Breast epithelium (tissue), 3 donors: ENCODE measurements around the gene PARVB.

Experiments
- POLR2A ChIP-seq: fragments of 450-650 bp; IDR thresholded peaks from one replicate; pipeline ENCODE4 v1.6.1; 2016; ENCODE audit warnings: antibody characterized with exemption, mild to moderate bottlenecking, moderate library complexity
- TF ChIP-seq, protein P1 (sequence below), 3 donors: fragments of 450-650 bp; IDR thresholded peaks; one replicate each; pipeline ENCODE4 v1.5.1; 2016 to 2017; ENCODE audit warnings: antibody characterized with exemption in 3 of 3, mild to moderate bottlenecking in 3 of 3, moderate library complexity in 3 of 3

DNA sequence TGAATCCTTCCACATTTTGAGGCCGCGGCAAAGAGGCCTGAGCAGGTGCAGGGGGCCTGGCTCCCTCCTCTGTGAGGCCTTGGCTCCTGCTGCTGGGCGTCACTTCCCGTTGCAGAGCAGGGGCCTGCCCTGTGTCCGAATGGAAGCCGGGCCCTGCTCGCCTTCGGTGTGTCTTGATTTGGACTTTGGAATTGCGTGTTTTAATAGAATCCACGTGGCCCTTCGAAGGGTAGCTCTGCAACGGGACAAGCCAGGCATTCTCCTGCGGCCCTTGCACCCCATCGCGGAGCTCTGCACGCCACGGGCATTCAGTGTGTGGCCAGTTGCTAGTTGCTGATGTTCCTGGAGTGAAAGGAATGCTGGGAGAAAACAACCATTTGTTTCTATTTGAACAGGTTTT is 43.1 kb upstream of the PARVB start:
- TF ChIP-seq POLR2A: no peak
- TF ChIP-seq, protein P1, sequence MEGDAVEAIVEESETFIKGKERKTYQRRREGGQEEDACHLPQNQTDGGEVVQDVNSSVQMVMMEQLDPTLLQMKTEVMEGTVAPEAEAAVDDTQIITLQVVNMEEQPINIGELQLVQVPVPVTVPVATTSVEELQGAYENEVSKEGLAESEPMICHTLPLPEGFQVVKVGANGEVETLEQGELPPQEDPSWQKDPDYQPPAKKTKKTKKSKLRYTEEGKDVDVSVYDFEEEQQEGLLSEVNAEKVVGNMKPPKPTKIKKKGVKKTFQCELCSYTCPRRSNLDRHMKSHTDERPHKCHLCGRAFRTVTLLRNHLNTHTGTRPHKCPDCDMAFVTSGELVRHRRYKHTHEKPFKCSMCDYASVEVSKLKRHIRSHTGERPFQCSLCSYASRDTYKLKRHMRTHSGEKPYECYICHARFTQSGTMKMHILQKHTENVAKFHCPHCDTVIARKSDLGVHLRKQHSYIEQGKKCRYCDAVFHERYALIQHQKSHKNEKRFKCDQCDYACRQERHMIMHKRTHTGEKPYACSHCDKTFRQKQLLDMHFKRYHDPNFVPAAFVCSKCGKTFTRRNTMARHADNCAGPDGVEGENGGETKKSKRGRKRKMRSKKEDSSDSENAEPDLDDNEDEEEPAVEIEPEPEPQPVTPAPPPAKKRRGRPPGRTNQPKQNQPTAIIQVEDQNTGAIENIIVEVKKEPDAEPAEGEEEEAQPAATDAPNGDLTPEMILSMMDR (IDR thresholded peaks at IDR 0.05): no peak
